ENCODE measurements around the gene FLNB.

FLNB gene

DNA sequence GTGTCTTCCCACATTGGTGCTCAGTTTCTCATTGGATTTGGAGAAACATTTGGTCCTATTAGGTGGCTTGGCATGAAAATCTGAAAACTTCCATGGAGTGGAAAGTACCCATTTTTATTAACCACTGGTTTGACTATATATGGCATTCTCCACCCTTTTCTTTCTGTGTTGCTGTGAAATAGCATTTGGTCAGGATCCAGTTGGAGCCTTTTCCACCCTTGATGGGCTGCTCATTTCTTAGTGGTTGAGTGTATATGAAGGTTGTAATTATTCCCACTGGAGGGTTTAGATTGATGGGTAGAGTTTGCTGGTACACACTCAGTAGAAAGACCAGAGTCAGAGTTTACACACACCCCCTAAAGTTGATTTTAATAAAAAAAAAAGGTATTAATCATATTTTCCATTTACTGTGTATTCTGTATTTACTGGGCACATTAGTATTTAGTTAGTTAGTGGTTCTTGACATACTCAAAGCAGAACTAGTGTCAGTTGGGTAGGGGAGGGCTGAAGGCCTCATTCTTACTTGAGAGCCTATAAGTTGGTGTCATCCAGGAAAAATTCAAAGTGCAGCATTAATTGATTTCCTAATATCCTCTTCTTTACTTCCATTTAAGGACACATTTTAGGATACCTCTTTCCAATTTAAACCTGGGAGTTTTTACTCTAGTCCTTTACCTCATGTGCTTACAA lies 69.5 kb downstream of the FLNB start:
- DNase-seq (ENCODE audit: low spot score): no peak

DNA sequence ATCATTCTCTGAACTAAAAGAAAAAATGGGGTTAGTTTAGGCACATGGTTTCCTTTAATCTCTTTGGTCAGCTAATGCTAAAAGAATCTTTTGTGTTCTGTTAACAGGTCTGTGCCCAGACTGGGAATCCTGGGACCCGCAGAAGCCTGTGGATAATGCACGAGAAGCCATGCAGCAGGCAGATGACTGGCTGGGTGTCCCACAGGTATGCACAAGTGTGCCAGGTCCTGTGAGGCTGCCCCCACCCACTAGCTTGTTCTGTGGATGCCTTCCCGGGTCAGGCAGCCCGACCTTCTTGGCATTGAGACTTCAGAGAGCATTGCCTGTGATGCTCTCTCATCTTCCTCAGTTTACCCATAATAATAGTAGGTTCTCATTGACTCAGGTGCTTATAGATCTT lies 70.4 kb downstream of the FLNB start:
- DNase-seq (ENCODE audit: low spot score): no peak

DNA sequence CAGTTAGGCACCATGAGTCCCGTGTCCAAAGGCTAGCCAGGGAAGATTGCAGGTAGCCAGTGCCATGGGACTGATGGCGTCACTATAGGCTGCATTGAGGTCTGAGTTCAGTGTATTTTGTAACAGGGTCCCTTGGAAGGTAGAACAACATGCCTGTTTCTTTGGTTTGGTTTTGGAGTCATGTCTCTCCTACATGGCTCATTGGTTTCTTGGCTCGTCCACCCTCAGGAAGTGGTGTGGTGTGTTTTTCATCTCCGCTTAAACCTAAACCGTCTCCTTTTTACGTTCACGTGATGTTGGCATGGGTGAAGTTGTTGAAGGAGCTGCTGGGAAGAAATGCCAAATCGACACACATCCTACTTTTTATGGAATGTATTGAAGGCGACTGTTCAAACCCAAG lies 71.6 kb downstream of the FLNB start:
- DNase-seq (ENCODE audit: low spot score): no peak

DNA sequence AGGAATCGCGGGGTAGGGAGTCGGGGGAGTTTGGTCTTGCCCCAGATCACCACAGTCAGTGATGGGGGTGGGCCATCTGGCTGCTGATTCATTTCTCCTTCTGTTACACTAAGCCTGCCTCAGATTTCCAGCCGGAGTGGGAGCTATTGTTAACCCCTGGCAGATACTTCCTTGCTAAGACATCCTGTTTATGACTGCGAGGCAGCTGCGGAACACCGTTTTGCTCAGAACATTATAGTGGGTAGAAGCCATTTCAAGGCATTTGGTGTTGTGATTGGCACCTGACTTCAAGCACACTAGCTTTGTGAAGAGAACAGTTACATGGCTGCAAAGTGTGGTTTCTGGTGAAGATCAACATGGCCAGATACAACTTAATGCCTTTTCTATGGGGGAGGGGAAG lies 73.8 kb downstream of the FLNB start:
- DNase-seq (ENCODE audit: low spot score): no peak

DNA sequence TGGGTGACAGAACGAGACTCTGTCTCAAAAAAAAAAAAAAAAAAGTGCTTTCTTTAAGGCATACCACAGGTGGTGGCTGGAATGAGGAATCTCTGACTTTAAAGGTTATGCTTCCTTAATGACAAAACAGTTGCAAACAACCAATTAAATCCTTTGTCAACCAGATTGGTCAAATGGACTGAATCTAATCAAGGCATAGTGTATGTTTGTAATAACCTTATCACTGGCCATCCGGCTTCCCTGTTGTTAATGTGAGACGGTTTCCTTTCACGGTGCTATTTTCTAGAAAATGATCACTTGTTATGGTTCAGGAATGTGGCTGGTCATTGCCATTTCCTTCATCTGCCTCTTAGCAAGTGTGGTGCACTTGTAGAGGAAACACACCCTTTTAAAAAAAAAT lies 75.9 kb downstream of the FLNB start:
- DNase-seq (ENCODE audit: low spot score): no peak

DNA sequence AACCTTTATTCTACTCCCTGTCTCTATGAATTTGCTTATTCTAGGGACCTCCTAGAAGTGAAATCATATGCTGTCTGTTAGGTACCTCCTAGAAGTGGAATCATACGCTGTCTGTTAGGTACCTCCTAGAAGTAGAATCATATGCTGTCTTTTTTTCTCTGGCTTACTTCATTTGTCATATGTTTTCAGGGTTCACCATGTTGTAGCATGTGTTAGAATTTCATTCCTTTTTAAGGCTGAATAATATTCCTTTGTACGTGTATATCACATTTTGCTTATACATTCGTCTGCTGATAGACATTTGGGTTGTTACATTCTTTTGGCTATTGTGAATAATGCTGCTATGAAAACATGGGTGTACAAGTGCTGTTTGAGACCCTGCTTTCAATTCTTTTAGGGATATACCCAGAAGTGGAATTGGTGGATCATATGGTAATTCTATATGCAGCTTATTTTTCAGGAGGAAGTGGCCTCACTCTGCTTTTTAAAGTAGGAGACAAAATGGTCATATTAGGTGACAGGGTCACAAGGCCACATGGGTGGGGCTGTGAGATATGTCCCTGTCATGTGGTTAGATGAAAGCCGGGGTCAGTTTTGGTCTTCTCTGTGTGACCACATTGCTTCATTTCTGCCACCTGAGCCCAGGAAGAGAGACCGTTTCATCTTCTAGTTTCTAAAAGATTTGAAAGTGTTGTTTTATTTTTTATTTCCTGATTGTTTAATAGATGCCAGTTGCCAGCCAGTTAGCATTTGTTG lies 76.7 kb downstream of the FLNB start:
- no peak for DNase-seq (ENCODE audit: low spot score)

DNA sequence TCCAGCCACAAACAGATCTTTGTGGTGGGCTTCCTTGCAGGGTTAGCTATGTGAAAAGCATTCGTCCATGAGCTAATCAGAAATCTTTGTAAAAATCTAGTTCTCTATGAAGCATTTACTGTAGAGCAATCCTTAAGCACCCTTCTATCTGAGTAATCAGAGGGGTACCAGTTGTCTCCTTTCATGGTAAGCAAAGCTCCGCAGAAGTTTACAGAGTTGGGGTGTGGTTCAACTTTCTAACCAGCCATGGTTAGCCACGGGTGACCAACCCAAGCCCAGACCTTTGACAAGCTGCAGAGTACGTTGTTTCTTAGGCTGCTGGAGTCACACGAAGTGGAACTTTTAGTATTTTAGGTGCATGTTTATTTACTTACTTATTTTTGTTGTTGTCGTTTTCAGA lies 77.4 kb downstream of the FLNB start:
- no peak for DNase-seq (ENCODE audit: low spot score)

DNA sequence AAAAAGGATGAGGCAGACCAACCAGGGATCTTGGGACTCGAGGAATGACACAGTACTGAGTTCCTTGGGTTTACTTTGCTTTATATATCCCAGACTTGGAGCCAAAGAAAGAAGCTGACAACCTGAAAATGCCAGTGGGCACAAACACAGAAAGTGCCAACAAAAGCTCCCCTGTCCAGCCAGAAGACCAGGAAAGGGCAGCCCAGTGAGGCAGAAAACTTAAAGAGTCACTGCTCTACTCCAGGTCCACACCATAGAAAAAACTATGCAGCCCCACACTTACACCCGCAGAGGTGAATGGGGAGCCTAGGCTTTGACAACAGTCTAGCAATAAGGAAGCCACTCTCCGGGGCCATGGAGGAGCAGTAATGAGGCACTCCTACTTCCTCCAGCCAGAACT lies 80.3 kb downstream of the FLNB start:
- no peak for DNase-seq (ENCODE audit: low spot score)

DNA sequence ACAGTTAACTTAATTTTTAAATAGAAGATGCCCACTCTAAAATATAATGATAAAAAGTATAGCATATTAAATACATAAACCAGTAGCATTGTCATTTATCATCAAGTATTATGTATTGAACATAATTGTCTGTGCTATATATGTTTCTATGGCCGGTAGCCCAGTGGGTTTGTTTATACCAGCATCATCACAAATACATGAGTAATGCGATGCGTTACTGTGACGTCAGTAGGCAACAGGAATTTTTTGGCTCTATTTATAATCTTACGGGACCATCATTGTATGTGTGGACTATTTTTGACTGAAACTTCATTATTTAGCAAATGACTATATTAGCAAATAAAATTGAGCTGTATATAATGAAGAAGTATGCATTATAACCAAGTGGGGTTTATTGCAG lies 82.1 kb downstream of the FLNB start:
- no peak for DNase-seq (ENCODE audit: low spot score)

DNA sequence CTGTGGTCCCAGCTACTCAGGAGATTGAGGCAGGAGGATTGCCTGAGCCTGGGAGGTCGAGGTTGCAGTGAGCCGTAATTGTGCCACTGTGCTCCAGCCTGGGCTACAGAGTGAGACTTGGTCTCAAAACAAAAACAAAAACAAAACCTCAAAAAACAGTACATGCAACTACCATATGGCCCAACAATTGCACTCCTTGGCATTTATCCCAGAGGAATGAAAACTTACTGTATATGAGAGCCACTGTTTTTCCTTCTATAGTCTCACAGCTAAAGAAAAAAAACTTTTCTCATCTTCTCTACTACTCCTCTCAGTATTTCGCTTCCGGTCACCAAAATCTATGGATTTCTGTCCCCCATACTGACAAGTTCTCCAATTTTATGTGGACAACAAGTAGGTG lies 84.3 kb downstream of the FLNB start:
- DNase-seq (ENCODE audit: low spot score): no peak

DNA sequence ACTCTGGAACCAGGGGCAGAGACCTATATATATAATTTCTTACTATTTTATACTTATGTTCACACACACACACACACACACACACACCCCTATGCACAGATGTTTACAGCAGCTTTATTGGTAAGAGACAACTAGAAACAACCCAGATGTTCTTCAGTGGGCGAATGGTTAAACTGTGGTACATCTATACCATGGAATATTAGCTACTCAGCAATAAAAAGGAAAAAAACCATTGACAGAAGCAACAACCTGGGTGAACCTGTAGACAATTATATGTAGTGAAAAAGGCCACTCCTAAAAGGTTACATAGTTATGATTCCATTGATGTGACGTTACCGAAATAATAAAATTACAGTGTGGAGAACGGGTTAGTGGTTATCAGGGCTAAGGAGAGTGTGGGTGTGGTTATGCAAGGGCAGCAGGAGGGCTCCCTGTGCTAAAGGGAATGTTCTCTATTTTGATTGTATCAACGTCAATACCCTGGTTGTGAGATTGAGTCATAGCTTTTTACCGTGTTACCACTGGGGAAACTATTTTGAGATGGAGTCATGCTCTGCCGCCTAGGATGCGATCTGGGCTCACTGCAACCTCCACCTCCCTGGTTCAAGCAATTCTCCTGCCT lies 85.5 kb downstream of the FLNB start:
- DNase-seq (ENCODE audit: low spot score): no peak

DNA sequence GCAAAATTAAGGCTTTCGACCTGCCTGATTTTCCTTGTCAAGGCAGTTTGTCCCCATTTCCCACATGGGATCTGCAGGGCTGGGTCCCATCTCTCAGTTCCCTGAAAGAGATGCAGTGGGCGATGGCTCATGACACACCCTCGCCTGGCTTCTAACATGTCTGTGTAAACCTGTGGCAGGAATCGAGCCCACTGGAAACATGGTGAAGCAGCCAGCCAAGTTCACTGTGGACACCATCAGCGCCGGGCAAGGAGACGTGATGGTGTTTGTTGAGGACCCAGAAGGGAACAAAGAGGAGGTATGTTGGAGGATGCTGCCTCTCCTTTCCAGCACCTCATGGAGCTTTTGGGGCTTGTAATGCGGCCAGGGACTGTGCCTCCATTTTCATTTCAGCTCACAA lies 86.4 kb downstream of the FLNB start:
- no peak for DNase-seq (ENCODE audit: low spot score)

DNA sequence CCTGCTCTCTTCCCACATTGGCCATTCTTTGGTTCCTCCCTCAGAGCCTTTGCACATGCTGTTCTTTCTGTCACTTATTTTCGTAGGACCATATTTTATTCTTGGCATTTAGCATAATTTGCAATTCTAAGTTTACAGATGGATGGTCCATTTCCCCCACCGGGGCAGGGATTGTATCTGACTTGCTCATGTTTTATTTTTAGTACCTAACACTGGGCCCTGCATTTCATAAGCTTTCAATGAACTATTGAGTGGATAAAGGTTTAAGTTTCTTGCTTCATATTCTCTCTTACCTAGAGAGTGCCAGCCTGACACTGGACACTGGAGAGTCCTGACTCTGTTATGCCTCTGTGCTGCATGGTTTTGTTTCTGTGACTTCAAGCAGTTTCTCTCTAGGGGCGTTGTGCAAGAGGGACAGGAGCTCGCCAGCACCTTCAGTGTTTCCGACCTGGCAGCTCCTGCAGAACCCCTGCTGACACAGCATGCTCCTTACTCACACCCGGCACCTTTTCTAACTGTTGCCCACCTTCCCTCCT lies 87.4 kb downstream of the FLNB start:
- no peak for DNase-seq (ENCODE audit: low spot score)

DNA sequence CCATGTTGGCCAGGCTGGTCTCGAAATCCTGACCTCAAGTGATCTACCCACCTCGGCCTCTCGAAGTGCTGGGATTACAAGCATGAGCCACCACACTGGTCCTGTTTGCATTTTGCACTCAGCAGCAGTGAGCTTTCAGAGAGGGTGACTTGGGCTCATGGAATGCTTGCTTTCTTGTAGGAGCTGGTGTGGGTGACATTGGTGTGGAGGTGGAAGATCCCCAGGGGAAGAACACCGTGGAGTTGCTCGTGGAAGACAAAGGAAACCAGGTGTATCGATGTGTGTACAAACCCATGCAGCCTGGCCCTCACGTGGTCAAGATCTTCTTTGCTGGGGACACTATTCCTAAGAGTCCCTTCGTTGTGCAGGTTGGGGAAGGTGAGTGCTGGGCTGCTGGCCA lies 90.3 kb downstream of the FLNB start:
- DNase-seq (ENCODE audit: low spot score): no peak

DNA sequence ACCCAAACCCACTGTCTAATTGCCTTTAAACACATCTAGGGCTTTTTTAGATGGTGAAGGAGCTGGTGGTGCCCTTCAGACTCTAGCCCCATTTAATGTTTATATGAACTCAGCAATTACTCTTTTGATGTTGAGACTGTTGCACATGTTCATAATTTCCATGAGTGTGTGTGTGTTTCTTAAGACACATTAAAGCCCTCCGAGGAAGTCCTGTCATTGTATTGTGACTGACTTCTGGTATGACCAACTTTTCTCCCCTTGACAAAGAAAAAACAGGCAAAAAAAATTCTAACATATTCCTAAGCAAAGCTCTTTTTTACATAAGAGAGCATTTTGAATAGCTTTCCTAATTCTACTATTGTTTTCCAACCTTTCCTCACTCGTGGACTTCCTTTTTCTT lies 91.6 kb downstream of the FLNB start:
- no peak for DNase-seq (ENCODE audit: low spot score)

DNA sequence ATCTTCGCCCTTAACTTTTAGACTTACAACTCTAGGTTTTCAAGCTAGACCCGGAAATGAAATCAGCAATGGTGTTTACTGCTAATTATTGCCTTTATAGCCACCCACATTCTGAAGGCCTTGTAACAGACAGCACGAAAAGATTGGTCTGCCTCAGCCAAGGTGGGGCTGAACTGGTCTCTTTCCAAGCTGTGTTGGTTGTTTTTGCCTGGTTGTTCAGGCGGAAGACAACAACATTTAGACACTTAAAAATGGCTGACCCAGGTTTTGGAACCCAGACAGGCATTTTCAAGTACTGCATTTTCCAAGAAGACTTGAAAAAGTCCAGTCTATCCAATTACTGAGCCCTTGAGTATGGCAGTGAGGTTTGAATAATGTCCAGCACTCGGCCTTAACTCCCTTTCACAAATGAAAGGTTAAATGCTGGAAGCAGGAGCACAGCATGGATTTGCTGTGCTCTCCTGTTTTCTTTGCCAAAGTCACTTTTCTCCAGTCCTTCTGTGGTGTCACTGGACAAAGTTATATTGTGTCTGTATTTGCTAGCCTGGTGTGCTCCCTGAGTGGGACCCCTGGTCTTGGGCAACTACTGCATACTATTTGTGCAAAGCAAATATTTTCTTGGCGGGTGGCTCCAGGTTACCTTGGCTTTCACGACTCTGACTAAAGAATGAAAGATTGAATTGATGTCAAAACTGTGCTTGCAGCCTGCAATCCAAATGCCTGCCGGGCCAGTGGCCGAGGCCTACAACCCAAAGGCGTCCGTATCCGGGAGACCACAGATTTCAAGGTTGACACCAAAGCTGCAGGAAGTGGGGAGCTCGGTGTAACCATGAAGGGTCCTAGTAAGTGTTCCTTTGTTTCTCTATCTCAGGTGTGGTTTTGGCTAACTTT lies 93.5 kb downstream of the FLNB start:
- DNase-seq (ENCODE audit: low spot score): no peak

DNA sequence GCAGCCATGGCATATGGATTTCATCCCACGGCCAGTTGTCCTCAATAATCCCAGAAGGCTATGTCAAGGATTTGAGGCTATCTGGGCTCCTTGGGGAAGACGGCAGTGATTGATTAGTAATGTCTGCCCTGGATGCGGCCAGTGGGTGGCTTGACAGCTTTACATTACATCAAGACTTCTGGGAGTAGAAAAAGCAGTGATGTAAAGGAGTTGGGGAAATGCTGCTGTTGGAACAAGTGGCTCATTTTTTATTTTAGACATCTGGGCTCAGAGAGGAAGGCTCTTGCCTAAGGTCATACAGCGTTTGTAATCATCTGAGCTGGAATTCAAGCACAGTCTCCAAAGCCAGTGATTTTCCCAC lies 94.1 kb downstream of the FLNB start:
- DNase-seq (ENCODE audit: low spot score): no peak

DNA sequence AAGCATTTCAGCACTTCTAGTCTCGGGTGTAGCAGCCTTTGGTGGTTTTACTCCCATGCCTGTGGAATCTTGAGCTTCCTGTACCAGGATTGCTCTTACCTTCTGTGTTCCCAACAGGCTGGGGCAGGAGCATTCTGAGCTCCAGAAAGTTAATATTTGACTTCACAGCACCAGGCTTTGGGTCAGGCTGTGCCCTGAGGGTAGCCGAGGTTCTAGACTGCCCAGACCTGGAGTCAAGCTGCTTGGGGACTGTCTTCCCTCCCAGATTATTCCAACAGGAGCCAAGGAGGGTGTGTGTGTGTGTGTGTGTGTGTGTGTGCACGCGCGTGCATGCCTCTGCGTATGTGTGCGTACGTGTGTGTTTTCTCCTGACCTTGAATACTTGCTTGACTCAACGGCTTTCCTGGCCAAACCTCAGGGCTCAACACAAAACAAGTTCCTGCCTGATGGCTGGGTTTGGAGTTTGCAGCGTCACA lies 94.8 kb downstream of the FLNB start:
- no peak for DNase-seq (ENCODE audit: low spot score)

DNA sequence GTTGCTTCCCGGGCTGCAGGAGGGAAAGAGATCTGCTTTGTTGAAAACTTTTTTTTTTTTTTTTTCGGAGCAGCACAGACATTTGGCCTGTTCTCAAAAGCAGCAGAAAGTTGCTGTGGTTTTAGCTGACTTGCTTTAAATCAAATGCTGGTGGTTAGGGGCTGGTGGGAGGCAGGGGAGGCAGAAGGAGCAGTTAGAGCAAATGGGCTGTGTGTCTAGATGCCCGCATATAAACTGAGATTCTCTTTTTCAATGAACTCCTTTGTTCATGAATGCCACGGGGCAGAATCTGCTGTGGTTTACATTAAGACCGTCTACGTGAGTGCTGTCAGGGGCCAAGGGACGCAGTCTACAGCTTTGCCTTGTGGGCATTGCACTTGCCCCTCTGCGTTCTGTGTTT lies 95.9 kb downstream of the FLNB start:
- DNase-seq (ENCODE audit: low spot score): no peak

DNA sequence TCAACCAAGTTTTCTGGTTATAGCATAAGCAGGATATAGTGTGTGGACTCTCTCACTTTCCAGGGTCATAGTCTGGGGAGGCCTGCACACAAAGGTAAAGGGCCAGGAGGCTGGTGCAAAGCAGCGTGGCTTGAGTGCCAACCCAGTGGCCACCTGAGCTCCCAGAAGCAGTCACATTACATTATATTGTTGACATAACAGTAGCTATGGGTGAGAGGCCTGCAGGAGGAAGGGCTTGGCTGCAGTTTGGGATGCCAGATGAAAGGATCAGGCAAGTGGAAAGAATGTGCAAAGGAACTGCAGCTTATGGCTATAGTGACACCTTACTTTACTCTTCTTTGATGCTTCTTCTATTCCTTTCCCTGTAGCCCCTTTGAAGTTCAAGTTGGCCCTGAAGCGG lies 96.5 kb downstream of the FLNB start:
- DNase-seq (ENCODE audit: low spot score): no peak

DNA sequence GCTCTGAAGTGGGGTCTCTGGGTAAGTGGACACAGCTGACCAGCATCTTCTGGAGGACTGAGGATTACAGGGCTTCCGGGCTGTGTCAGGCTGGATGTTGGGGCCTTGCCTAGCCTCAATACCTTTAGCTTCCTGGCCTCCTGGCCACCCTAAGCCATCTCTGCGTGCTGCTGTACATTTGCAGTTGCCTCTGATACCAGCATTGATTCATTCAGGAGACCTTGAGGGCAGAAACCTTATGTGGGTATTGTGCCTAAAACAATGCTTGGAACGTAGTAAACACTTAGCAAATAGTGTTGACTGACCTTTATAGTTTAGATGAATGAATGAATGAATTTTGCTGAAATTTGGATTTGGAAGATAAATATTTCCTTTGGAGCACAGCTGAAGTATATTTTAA lies 97.0 kb downstream of the FLNB start:
- no peak for DNase-seq (ENCODE audit: low spot score)

DNA sequence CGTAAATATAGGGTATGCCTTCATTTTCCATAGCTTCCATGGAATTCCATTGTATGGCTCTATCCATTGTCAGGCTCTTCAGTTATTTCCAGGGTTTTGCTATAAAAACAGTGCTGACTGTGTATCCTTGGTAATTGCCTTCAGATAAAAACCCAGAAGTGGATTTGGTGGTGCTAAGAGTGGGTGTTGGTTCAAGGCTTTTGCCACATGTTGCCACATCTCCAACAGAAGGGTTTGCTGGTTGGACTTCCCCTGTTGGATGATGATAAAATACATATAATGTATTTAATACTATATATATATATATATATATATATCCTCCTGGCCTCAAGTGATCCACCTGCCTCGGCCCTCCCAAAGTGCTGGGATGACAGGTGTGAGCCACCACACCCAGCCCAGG lies 97.8 kb downstream of the FLNB start:
- DNase-seq (ENCODE audit: low spot score): no peak
